K562 (cell line): ENCODE measurements around the gene CTF1. TPM values are rescaled to one million over a fixed set of nuclear protein-coding genes. Genes with fewer than 3 reads are reported as not detected.
"Not testable (repeated sequence)": the region's sequence is repeated elsewhere in the genome, so short reads cannot be mapped to it uniquely, and the experiment has no call there.

Experiments used
- ATAC-seq: fragments of 200-7000 bp; cut with Tn5 transposase; 3 replicates; pipeline ENCODE4 v1.9.1; 2020; ENCODE audit warnings: moderate library complexity
- BruUV-seq: library from RNA; stranded (reverse); fragments of 400-500 nt; replicated peaks from 2 replicates; lab custom pipeline; 2021; lab: Mats Ljungman, UMichigan
- CTCF ChIA-PET: fragments of 300-600 bp; formaldehyde crosslinking; extraction: SDS; loops from one replicate; lab custom pipeline; 2021; ENCODE audit warnings: low intra/inter-chr PET ratio; lab: Yijun Ruan, JAX
- POLR2A ChIA-PET: fragments of 300-600, 350-650 bp; sonication (Branson Sonifier 250); formaldehyde crosslinking; extraction: SDS; loops from one replicate; lab custom pipeline; 2021; ENCODE audit warnings: antibody characterized with exemption, inconsistent platforms; lab: Yijun Ruan, JAX
- DNase-seq, 4 experiments: peaks; one replicate each; pipeline versions ENCODE4 v3.0.0 to v3.0.0-alpha.2; 2011 to 2018; ENCODE audit warnings: low spot score in 3 of 4, mixed read lengths in 3 of 4; ENCODE audit errors: extremely low read depth in 1 of 4
- FAIRE-seq: peaks from 2 replicates; lab custom pipeline; 2011; peaks lifted over from hg19 to GRCh38; lab: Jason Lieb, UNC
- H2AFZ ChIP-seq: 2 replicates; pipeline ENCODE4 v1.6.0; 2011; ENCODE audit warnings: low read depth, low read length, control low read depth, inconsistent platforms
- H3K27ac ChIP-seq: fragments of 200-600 bp; 3 replicates; pipeline ENCODE4 v1.8.0; 2011; ENCODE audit warnings: low read depth, mild to moderate bottlenecking, control low read depth, inconsistent platforms, low read length, moderate library complexity, mixed read lengths; ENCODE audit errors: extremely low read depth
- H3K27me3 ChIP-seq, 2 experiments: fragments of 300-600 bp in 1 of 2; 2 replicates in 1 of 2; 3 replicates in 1 of 2; pipeline versions ENCODE4 v1.6.0 to v1.8.0; 2011; ENCODE audit warnings: inconsistent platforms in 2 of 2, low read length in 2 of 2, mild to moderate bottlenecking in 1 of 2, mixed read lengths in 1 of 2, moderate library complexity in 1 of 2; ENCODE audit not compliant: control insufficient read depth in 2 of 2, insufficient read depth in 2 of 2
- H3K36me3 ChIP-seq: fragments of 300-600 bp; 3 replicates; pipeline ENCODE4 v1.8.0; 2011; ENCODE audit warnings: mild to moderate bottlenecking, low read length, inconsistent platforms; ENCODE audit not compliant: control insufficient read depth, insufficient read depth
- H3K4me1 ChIP-seq, 2 experiments: fragments of 200-600 bp in 1 of 2; replicated peaks in 1 of 2; 2 replicates in 1 of 2; 3 replicates in 1 of 2; pipeline versions ENCODE4 v1.5.1 to v1.8.0; 2011; ENCODE audit warnings: inconsistent platforms in 2 of 2, low read length in 2 of 2, mild to moderate bottlenecking in 1 of 2, mixed read lengths in 1 of 2, moderate library complexity in 1 of 2; ENCODE audit not compliant: control insufficient read depth in 2 of 2, insufficient read depth in 2 of 2
- H3K4me2 ChIP-seq: 2 replicates; pipeline ENCODE4 v1.6.1; 2011; ENCODE audit warnings: low read length, control low read depth, inconsistent platforms, mixed read lengths; ENCODE audit not compliant: insufficient read depth
- H3K4me3 ChIP-seq: fragments of 200-600 bp; sonication (generic), shearing (Covaris generic); 2 replicates; pipeline ENCODE4 v1.5.1; 2016; ENCODE audit warnings: control low read depth, inconsistent platforms
- H3K79me2 ChIP-seq: fragments of 200-600 bp; 3 replicates; pipeline ENCODE4 v1.8.0; 2011; ENCODE audit warnings: low read length, inconsistent platforms; ENCODE audit not compliant: control insufficient read depth, insufficient read depth
- H3K9ac ChIP-seq, 2 experiments: 2 replicates each; pipeline versions ENCODE4 v1.6.0 to v1.6.1; 2011; ENCODE audit warnings: low read depth in 2 of 2, low read length in 2 of 2, control low read depth in 1 of 2, inconsistent platforms in 1 of 2, mild to moderate bottlenecking in 1 of 2, mixed read lengths in 1 of 2; ENCODE audit not compliant: insufficient read depth in 1 of 2
- H3K9me1 ChIP-seq: one replicate; pipeline ENCODE4 v1.6.0; 2011; ENCODE audit warnings: inconsistent platforms, mild to moderate bottlenecking, low read length, moderate library complexity; ENCODE audit not compliant: control insufficient read depth, insufficient read depth
- H3K9me3 ChIP-seq: replicated peaks from 2 replicates; pipeline ENCODE4 v1.5.1; 2011; ENCODE audit warnings: low read depth, low read length, inconsistent platforms; ENCODE audit not compliant: control insufficient read depth, insufficient read depth
- H4K20me1 ChIP-seq: replicated peaks from 2 replicates; pipeline ENCODE4 v1.6.1; 2011; ENCODE audit warnings: low read length, inconsistent platforms, mixed read lengths; ENCODE audit not compliant: control insufficient read depth, insufficient read depth
- CBX3 ChIP-seq, 2 experiments: IDR thresholded peaks; 1 replicate in 1 of 2; 2 replicates in 1 of 2; pipeline ENCODE4 v1.6.1; 2012; ENCODE audit warnings: inconsistent platforms in 2 of 2, low read length in 2 of 2, borderline replicate concordance in 1 of 2, control low read depth in 1 of 2
- CEBPG ChIP-seq, 3 experiments: fragments of 200-800 bp in 1 of 3; sonication (Bioruptor generic) in 1 of 3; sonication (generic) in 1 of 3; formaldehyde crosslinking in 1 of 3; IDR thresholded peaks in 2 of 3; conservative IDR thresholded peaks in 1 of 3; 2 replicates each; pipeline versions ENCODE4 v1.6.1 to v1.8.0; 2016 to 2022; ENCODE audit warnings: missing compliant biosample characterization in 2 of 3, missing genetic modification characterization in 2 of 3, mild to moderate bottlenecking in 1 of 3, missing genetic modification reagents in 1 of 3
- EWSR1 ChIP-seq: fragments of 450-650 bp; IDR thresholded peaks from 2 replicates; pipeline ENCODE4 v1.6.1; 2018; ENCODE audit warnings: borderline replicate concordance, mild to moderate bottlenecking, low read depth, moderate library complexity; ENCODE audit not compliant: partially characterized antibody
- TRIM24 ChIP-seq, 2 experiments: fragments of 450-650 bp; IDR thresholded peaks; 2 replicates each; pipeline ENCODE4 v1.6.1; 2016
- TRIM28 ChIP-seq: fragments of 450-650 bp; IDR thresholded peaks from 2 replicates; pipeline ENCODE4 v1.6.1; 2017
- ZNF12 ChIP-seq: sonication (generic); formaldehyde crosslinking; IDR thresholded peaks from 2 replicates; pipeline ENCODE4 v1.4.0; 2020; ENCODE audit warnings: mild to moderate bottlenecking, missing genetic modification reagents
- WGBS: fragments of 100-300 bp; shearing (Covaris generic); methylation state at CpG from one replicate; pipeline ENCODE4 v1.1.6; 2016; ENCODE audit warnings: low coverage, mixed read lengths; ENCODE audit not compliant: insufficient coverage; ENCODE audit errors: missing lambda C conversion rate; 5-methylcytosine and 5-hydroxymethylcytosine counted together
- in situ Hi-C: fragments of 300-500 bp; cut with MboI; formaldehyde crosslinking; loops from 4 replicates; pipeline ENCODE4 v1.15.0; 2018; ENCODE audit warnings: inconsistent platforms, mixed read lengths
- intact Hi-C: fragments of 100-400 bp; cut with micrococcal nuclease; formaldehyde crosslinking; loops from 2 replicates; pipeline ENCODE4 v1.14.2; 2022
- polyA plus RNA-seq, 8 experiments: library from polyadenylated mRNA; depleted of rRNA in 4 of 8; stranded (reverse) in 5 of 8; unstranded in 3 of 8; fragments of >200 nt; fragmentation: Nextera tagmentation in 2 of 8; fragmentation: Illumina TruSeq in 1 of 8; extraction: Ambion mirVana in 2 of 8; extraction: Trizol in 1 of 8; gene quantifications; 2 replicates each; pipeline versions ENCODE4 v1.2.1 to v1.2.3, GENCODE V29; 2011 to 2014; ENCODE audit warnings: inconsistent platforms in 1 of 8, missing spikeins in 1 of 8
- total RNA-seq, 7 experiments: library from RNA; depleted of rRNA in 6 of 7; stranded (reverse); fragments of >200 nt in 6 of 7; fragmentation: Illumina TruSeq in 2 of 7; extraction: Trizol in 2 of 7; gene quantifications; 2 replicates each; pipeline versions ENCODE4 v1.2.1 to v1.2.3, GENCODE V29; 2011 to 2021; ENCODE audit warnings: low replicate concordance in 1 of 7
- TF ChIP-seq, protein P1 (sequence below): fragments of 450-650 bp; IDR thresholded peaks from 2 replicates; pipeline ENCODE4 v1.6.1; 2018; ENCODE audit warnings: mild to moderate bottlenecking, low read depth; ENCODE audit not compliant: partially characterized antibody

CTF1 gene
- total and polyA plus RNA-seq, 9 of the 15 experiments (the other 6 are each of a cell fraction or from before 2014, with no cell fraction given): 0.24 to 2.5 (median 0.44) TPM

DNA sequence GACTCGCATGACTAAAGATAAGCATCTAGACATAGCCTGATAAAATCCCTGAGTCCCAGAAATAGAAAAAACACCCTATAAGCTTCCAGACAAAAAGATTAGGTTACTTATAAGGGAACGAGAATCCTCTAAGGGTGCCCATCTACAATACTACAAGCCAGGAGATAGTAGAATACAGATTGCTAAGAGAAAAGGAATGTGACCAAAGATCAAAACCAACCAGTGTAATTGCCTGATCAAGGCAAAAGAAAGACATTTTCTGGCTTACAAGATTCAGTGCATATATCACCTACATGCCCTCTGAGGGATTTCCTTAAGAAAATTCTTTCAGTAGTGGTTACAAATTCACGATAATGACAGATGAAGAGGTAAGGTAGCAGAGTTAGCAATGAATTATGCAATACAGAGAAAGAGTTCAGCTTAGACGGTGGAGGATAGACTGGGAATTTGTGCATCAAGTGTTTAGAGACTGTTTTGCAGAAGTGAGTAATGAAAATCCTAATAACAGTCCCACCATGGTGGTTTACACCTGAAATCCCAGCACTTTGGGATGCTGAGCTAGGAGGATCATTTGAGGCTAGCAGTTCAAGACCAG, 37.5 kb upstream of the CTF1 start (continued):
- peak; percentile 81 for TF ChIP-seq CEBPG (CRISPR knock-in tag; IDR thresholded peaks at IDR 0.05)
- peak; percentile 73 to 87 for TF ChIP-seq CEBPG (tag; conservative IDR thresholded peaks at IDR 0.05 in 1 of 2, IDR thresholded peaks at IDR 0.05 in 1 of 2)
- no peak for TF ChIP-seq EWSR1

DNA sequence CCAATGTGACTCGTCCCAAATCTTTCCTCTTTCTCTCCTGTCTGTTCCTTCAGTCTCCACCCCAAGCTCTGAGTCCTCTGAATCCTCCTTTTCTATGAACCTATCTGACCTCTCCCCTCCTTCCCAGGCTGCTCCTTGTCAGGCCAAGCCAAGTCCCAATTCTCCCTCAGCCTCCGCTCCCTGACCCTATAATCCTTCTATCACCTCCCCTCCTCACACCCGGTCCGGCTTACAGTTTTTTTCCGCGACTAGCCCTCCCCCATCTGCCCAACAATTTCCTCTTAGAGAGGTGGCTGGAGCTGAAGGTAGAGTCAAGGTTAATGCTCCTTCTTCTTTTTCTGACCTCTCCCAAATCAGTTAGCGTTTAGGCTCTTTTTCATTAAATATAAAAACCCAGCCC, 35.7 kb upstream of the CTF1 start:
- H3K36me3 ChIP-seq, H3K4me3 ChIP-seq, H2AFZ ChIP-seq, POLR2A ChIA-PET, H3K9me3 ChIP-seq, H3K9ac ChIP-seq, BruUV-seq, H3K4me1 ChIP-seq, CTCF ChIA-PET, intact Hi-C loops, H3K4me2 ChIP-seq, H3K27ac ChIP-seq, H3K79me2 ChIP-seq, H3K27me3 ChIP-seq, H4K20me1 ChIP-seq, H3K9me1 ChIP-seq, in situ Hi-C loops, FAIRE-seq, ATAC-seq, DNase-seq: not testable (repeated sequence)
- WGBS: 29% methylated on average over 7 of the region's 7 CpGs

- H3K27ac ChIP-seq, intact Hi-C loops, CTCF ChIA-PET, H2AFZ ChIP-seq, ATAC-seq, H3K4me3 ChIP-seq, in situ Hi-C loops, DNase-seq, H3K27me3 ChIP-seq, H3K79me2 ChIP-seq, H3K9me3 ChIP-seq, H3K36me3 ChIP-seq, FAIRE-seq, H4K20me1 ChIP-seq, H3K9ac ChIP-seq, H3K9me1 ChIP-seq, H3K4me2 ChIP-seq, H3K4me1 ChIP-seq, BruUV-seq, POLR2A ChIA-PET: not testable (repeated sequence)
- WGBS: 50% methylated on average over 3 of the region's 3 CpGs
- peak in 1 of 2 experiments; percentile 17; a peak in 1 of 4 replicates for TF ChIP-seq TRIM24 (IDR thresholded peaks at IDR 0.05)
- peak; percentile 63; the same call in 1 of the 2 replicates for TF ChIP-seq TRIM28
- TF ChIP-seq, protein P1, sequence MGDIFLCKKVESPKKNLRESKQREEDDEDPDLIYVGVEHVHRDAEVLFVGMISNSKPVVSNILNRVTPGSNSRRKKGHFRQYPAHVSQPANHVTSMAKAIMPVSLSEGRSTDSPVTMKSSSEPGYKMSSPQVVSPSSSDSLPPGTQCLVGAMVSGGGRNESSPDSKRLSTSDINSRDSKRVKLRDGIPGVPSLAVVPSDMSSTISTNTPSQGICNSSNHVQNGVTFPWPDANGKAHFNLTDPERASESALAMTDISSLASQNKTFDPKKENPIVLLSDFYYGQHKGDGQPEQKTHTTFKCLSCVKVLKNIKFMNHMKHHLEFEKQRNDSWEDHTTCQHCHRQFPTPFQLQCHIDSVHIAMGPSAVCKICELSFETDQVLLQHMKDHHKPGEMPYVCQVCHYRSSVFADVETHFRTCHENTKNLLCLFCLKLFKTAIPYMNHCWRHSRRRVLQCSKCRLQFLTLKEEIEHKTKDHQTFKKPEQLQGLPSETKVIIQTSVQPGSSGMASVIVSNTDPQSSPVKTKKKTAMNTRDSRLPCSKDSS: peak; percentile 78
- peak in 1 of 2 experiments; percentile 77; a peak in 2 of 3 replicates for TF ChIP-seq CBX3 (IDR thresholded peaks at IDR 0.05; ENCODE audit: borderline replicate concordance in 1 of 2, low read length in 2 of 2)
- TF ChIP-seq ZNF12 (CRISPR knock-in tag): 0 out of 2 replicates have a peak, but pooled peaks have one; percentile 39
These were observed 33.2 kb upstream of the CTF1 start for GRCh38 chr16:30863178-30863577.
